HG03280 (cell line): ENCODE results near the gene PARVB.

Experiments used
- ATAC-seq: cut with Tn5 transposase; IDR thresholded peaks from one replicate; pipeline ENCODE4 v1.9.1; 2021; ENCODE audit warnings: mild to moderate bottlenecking, moderate library complexity; ENCODE audit not compliant: unreplicated experiment

PARVB gene

GRCh38 chr22:44086271-44087088, 62.4 kb downstream of the PARVB start:
- ATAC-seq = no peak

GRCh38 chr22:44087089-44087430, 63.0 kb downstream of the PARVB start:
- ATAC-seq = no peak

GRCh38 chr22:44088976-44089570, 65.0 kb downstream of the PARVB start:
- no peak for ATAC-seq

GRCh38 chr22:44089717-44090570, 65.8 kb downstream of the PARVB start:
- no peak for ATAC-seq

GRCh38 chr22:44090571-44090905, 66.4 kb downstream of the PARVB start:
- no peak for ATAC-seq

GRCh38 chr22:44091021-44091721, 67.1 kb downstream of the PARVB start:
- no peak for ATAC-seq

- ATAC-seq = no peak
Measured at GRCh38 chr22:44091751-44092150, 67.6 kb downstream of the PARVB start.

GRCh38 chr22:44092636-44093220, 68.6 kb downstream of the PARVB start:
- no peak for ATAC-seq

- no peak for ATAC-seq
Measured at GRCh38 chr22:44093791-44094190, 69.7 kb downstream of the PARVB start.

- no peak for ATAC-seq
Measured at GRCh38 chr22:44094751-44095302, 70.7 kb downstream of the PARVB start.

- ATAC-seq = no peak
Measured at GRCh38 chr22:44096736-44097135, 72.6 kb downstream of the PARVB start.

- ATAC-seq = no peak
Measured at GRCh38 chr22:44097263-44098020, 73.3 kb downstream of the PARVB start.

- no peak for ATAC-seq
Measured at GRCh38 chr22:44098021-44098739, 74.1 kb downstream of the PARVB start.

GRCh38 chr22:44098966-44099530, 74.9 kb downstream of the PARVB start:
- no peak for ATAC-seq

GRCh38 chr22:44099696-44100095, 75.6 kb downstream of the PARVB start:
- ATAC-seq = no peak

- ATAC-seq = no peak
Measured at GRCh38 chr22:44100411-44100810, 76.3 kb downstream of the PARVB start.

GRCh38 chr22:44102121-44102520, 78.0 kb downstream of the PARVB start:
- ATAC-seq = no peak

- no peak for ATAC-seq
Measured at GRCh38 chr22:44102856-44103255, 78.8 kb downstream of the PARVB start.
